Measurements from ENCODE around the gene UNC119.

DNA sequence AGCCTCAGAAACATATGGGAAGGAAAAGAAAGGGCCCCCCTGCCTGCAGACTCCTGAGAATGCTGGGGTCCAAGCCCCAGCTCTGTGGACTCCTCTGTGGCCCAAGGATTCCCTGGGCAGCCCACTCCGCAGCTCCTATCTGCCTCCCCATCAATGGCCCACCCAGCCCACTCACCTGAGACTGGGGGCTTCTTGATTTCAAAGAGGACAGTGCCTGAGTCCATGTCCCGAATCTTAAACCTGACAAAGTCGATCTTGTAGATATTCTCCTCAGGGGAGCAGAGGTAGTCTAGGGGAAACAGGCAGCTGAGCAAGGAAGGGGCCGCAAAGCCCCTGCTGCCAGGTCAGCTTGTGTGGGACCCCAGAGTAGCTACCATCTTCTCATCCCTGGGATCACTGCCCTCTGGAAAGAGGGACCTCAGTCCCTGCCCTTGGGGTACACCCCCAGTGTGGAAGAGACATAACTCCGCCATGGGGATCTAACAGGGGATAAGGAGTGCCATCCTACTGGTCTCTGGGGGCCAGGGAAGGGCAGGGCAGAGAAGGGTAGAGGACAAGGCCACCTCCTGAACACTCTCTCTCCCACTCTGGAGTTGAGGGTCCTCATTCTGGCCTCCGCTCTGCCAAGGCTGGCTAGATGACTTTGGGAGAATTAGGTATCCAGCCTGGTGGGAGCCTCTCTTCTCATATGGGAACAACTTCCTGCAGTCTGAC is 3.9 kb downstream of the UNC119 start:
- TF ChIP-seq CTCF (IDR thresholded peaks at IDR 0.05) (no peak), POLR2A (IDR thresholded peaks at IDR 0.05; ENCODE audit: low read depth) (no peak)
